Sigmoid colon (tissue), 7 donors: ENCODE results near the gene YPEL1. TPM values are rescaled to one million over a fixed set of nuclear protein-coding genes. Genes with fewer than 3 reads are reported as not detected.

Experiments
- DNase-seq: peaks from one replicate; pipeline ENCODE4 v3.0.0-alpha.2; 2019
- H3K27ac ChIP-seq, 4 donors: fragments of 200-600 bp; sonication (generic); one replicate each; pipeline ENCODE4 v1.5.1; 2016 to 2019; ENCODE audit warnings: mild to moderate bottlenecking in 1 of 4
- H3K27me3 ChIP-seq, 3 donors: fragments of 200-600 bp; sonication (generic); one replicate each; pipeline ENCODE4 v1.5.1; 2019; ENCODE audit warnings: mild to moderate bottlenecking in 1 of 3
- H3K36me3 ChIP-seq, 4 donors: fragments of 200-600 bp; sonication (generic); one replicate each; pipeline ENCODE4 v1.5.1; 2016 to 2019
- H3K4me1 ChIP-seq, 4 donors: fragments of 200-600 bp; sonication (generic); one replicate each; pipeline ENCODE4 v1.5.1; 2017 to 2019
- H3K4me3 ChIP-seq, 4 donors: fragments of 200-600 bp; sonication (generic); one replicate each; pipeline ENCODE4 v1.5.1; 2017 to 2019; ENCODE audit warnings: mild to moderate bottlenecking in 2 of 4, moderate library complexity in 1 of 4
- H3K9me3 ChIP-seq, 4 donors: fragments of 200-600 bp in 3 of 4; sonication (generic) in 3 of 4; one replicate each; pipeline versions ENCODE4 v1.5.1 to v1.6.1; 2013 to 2019
- EP300 ChIP-seq, 4 donors: sonication (generic); formaldehyde crosslinking; IDR thresholded peaks; one replicate each; pipeline ENCODE4 v1.6.1; 2017; ENCODE audit warnings: antibody characterized with exemption in 4 of 4
- POLR2A ChIP-seq, 2 donors: fragments of 450-650 bp; IDR thresholded peaks; one replicate each; pipeline ENCODE4 v1.6.1; 2016; ENCODE audit warnings: antibody characterized with exemption in 2 of 2, mild to moderate bottlenecking in 2 of 2, moderate library complexity in 2 of 2
- POLR2AphosphoS5 ChIP-seq, 4 donors: sonication (generic); formaldehyde crosslinking; IDR thresholded peaks; one replicate each; pipeline ENCODE4 v1.6.1; 2017; ENCODE audit warnings: antibody characterized with exemption in 4 of 4
- WGBS, 2 donors: extraction: QIAGEN DNeasy Blood & Tissue Kit; methylation state at CpG; one replicate each; pipeline ENCODE4 v1.1.7; 2013; 5-methylcytosine and 5-hydroxymethylcytosine counted together
- intact Hi-C: fragments of 100-400 bp; cut with DNase I; formaldehyde crosslinking; loops from one replicate; pipeline ENCODE4 v1.15.1; 2023
- polyA plus RNA-seq, 3 donors: library from polyadenylated mRNA; stranded (reverse); fragments of 200-250 nt; gene quantifications; one replicate each; pipeline ENCODE4 v1.2.3, GENCODE V29; 2013
- total RNA-seq, 4 donors: library from RNA; depleted of rRNA; stranded (reverse); fragments of >200 nt; gene quantifications; one replicate each; pipeline ENCODE4 v1.1.0, GENCODE V29; 2016
- TF ChIP-seq, protein P1 (sequence below), 4 experiments: fragments of 450-650 bp in 3 of 4; fragments of 200-600 bp in 1 of 4; IDR thresholded peaks; one replicate each; pipeline ENCODE4 v1.5.1; 2016 to 2019; ENCODE audit warnings: antibody characterized with exemption in 4 of 4, mild to moderate bottlenecking in 3 of 4, moderate library complexity in 2 of 4
- donor health status: healthy with polysubstance abuse.
- donor health status: Bipolar disorder and iron deficiency.
- donor health status: healthy.

The YPEL1 gene
- total and polyA plus RNA-seq, 7 donors = 0.69 to 9.6 (median 5.9) TPM

DNA sequence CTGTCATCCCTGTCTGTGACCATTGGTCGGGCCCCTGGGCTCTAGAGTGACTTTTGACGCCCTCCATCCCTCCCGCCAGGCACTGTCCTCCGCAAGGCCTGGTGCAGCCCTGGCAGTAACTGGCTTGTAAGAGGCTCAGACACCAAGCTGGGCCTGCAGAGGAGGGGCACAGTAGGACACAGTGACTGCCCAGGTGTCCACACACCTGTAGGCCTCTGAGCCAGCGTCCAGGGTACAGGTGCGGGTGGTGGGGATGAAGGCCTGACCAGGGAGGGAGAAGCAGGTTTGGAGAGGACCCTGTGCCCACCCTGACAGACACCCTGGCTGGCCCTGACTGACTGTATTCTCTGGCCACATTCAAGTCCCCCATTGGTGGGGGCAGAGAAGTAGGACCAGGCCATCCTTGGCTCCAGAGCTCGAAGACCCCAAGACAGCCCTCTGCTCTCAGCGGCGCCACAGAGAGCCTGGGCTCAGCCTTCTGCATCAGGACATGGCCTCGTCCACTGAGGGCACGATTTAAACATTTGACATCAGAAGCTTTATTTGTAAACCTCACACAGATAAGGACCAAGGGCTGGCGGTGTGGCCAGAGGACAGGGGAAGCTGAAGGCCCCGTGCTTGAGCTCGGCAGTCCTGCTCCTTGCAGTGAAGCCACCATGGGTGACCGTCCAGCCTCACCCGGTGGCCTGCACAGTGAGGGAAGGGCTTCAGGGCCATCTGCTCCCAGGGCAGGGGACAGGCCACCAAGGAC, 38.4 kb downstream of the YPEL1 start:
- Histone ChIP-seq H3K27ac (peak overlapping the region; percentile 37 to 85 (median 68)), H3K9me3 (no peaks in the 10 kb centered on the region), H3K4me3 (no peak overlapping the region), H3K27me3 (no peaks in the 10 kb centered on the region), H3K36me3 (peaks cover 0 to 72% (median 23%) of the 10 kb centered on the region in 4 donors), H3K4me1 (peaks cover 0 to 30% (median 24%) of the 10 kb centered on the region in 4 donors)
- 93 to 94% methylated on average over 16 of the region's 16 CpGs for WGBS, 2 donors
- DNase-seq = no peak
- TF ChIP-seq EP300 (IDR thresholded peaks at IDR 0.05) = no peak
- intact Hi-C loops = no loop called here

DNA sequence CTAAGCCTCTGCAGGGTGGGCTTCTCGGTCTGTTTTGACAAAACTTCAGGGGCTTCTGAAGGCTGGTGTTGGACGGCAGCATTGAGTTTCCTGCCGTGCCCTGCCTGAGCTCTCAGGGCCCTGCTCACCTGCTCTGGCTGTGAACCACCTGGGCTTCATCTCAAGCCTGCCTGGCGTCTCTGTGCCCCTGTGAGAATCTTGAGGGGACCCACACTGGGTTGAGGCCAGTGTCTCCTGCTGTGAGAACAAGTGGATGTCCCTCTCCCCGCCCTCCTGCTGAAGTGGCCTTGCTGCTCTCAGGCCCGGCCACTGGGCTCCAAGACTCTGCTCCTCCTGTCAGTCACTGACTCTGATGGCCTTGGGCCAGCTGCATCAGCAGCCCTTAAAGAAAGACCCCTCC, 39.5 kb downstream of the YPEL1 start:
- no peak for DNase-seq
- no peaks in the 10 kb centered on the region for H3K9me3 ChIP-seq
- H3K4me1 ChIP-seq = peaks cover 0 to 30% (median 24%) of the 10 kb centered on the region in 4 donors
- H3K36me3 ChIP-seq = peaks cover 5 to 73% (median 26%) of the 10 kb centered on the region in 4 donors
- peak overlapping the region in 1 of 4 donors; percentile 8 for H3K27ac ChIP-seq
- TF ChIP-seq POLR2AphosphoS5 (IDR thresholded peaks at IDR 0.05) (no peak), EP300 (IDR thresholded peaks at IDR 0.05) (no peak), POLR2A (IDR thresholded peaks at IDR 0.05) (no peak)
- TF ChIP-seq, protein P1, sequence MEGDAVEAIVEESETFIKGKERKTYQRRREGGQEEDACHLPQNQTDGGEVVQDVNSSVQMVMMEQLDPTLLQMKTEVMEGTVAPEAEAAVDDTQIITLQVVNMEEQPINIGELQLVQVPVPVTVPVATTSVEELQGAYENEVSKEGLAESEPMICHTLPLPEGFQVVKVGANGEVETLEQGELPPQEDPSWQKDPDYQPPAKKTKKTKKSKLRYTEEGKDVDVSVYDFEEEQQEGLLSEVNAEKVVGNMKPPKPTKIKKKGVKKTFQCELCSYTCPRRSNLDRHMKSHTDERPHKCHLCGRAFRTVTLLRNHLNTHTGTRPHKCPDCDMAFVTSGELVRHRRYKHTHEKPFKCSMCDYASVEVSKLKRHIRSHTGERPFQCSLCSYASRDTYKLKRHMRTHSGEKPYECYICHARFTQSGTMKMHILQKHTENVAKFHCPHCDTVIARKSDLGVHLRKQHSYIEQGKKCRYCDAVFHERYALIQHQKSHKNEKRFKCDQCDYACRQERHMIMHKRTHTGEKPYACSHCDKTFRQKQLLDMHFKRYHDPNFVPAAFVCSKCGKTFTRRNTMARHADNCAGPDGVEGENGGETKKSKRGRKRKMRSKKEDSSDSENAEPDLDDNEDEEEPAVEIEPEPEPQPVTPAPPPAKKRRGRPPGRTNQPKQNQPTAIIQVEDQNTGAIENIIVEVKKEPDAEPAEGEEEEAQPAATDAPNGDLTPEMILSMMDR (IDR thresholded peaks at IDR 0.05) = no peak
- H3K27me3 ChIP-seq = no peaks in the 10 kb centered on the region
- no peak overlapping the region for H3K4me3 ChIP-seq
- intact Hi-C loops = no loop called here
- WGBS, 2 donors = 92 to 93% methylated on average over 6 of the region's 6 CpGs

GRCh38 chr22:21695430-21696085, 40.0 kb downstream of the YPEL1 start:
- H3K36me3 ChIP-seq = peaks cover 5 to 73% (median 26%) of the 10 kb centered on the region in 4 donors
- 81 to 92% methylated on average over 6 of the region's 6 CpGs for WGBS, 2 donors
- TF ChIP-seq, protein P1 (IDR thresholded peaks at IDR 0.05) = no peak
- no peak for TF ChIP-seq EP300 (IDR thresholded peaks at IDR 0.05)
- no peak for TF ChIP-seq POLR2A (IDR thresholded peaks at IDR 0.05)
- H3K27ac ChIP-seq = no peak overlapping the region
- peaks cover 0 to 30% (median 24%) of the 10 kb centered on the region in 4 donors for H3K4me1 ChIP-seq
- H3K9me3 ChIP-seq = no peaks in the 10 kb centered on the region
- intact Hi-C loops = no loop called here
- no peak overlapping the region for H3K4me3 ChIP-seq
- no peaks in the 10 kb centered on the region for H3K27me3 ChIP-seq
- no peak for DNase-seq

DNA sequence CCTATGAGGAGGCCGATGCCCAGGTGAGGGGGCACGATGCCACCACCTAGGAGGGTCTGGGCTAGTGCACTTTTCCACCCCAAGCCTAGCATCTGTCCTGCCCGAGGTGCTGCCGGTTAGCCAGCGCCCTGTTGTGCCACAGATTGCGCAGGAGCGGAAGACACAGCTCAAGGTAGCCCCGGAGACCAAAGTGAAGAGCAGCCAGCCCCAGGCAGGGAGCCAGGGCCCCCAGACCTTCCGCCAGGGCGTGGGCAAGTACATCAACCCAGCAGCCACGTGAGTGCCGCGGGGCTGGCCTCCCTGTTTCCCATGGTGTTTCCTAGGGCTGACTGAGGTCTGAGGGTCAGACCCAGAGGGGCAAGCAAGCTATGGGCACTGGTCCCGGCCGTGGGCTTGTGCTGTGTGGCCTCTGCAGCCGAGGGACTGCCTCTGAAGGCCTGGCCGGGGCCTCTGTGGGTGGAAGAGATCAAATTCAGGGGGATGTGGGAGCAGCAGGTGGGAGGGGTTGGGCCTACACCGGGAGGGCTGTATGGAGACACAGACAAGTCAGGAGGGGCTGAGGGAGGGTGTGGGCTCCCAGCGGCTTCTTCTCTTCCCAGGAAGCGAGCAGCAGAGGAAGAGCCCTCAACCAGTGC, 40.7 kb downstream of the YPEL1 start:
- Histone ChIP-seq H3K4me3 (no peak overlapping the region), H3K9me3 (no peaks in the 10 kb centered on the region), H3K36me3 (peaks cover 5 to 69% (median 26%) of the 10 kb centered on the region in 4 donors), H3K27me3 (no peaks in the 10 kb centered on the region), H3K4me1 (peaks cover 0 to 30% (median 24%) of the 10 kb centered on the region in 4 donors), H3K27ac (no peak overlapping the region)
- TF ChIP-seq POLR2AphosphoS5 (IDR thresholded peaks at IDR 0.05) = no peak
- WGBS, 2 donors = 85 to 91% methylated on average over 20 of the region's 20 CpGs
- no peak for DNase-seq
- intact Hi-C loops = no loop called here

DNA sequence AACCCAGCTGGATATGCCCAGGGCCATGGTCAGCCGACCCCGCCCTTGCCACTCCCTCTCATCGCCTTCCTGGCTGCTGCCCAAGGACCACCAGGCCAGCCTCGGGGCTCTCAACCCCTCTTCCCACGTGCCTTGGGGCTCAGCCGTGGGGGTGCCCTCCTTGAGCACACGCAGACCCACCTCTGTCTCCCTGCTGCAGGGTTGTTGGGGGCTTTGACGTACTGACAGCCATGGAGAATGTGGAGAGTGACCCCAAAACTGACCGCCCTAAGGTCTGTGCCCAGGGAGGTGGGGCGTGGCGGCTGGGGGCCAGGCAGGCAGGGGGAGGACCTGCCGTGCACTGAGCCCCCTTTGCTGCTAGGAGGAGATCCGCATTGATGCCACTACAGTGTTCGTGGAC, 41.2 kb downstream of the YPEL1 start:
- no peaks in the 10 kb centered on the region for H3K9me3 ChIP-seq
- H3K4me3 ChIP-seq = no peak overlapping the region
- TF ChIP-seq POLR2A (IDR thresholded peaks at IDR 0.05) = no peak
- TF ChIP-seq EP300 (IDR thresholded peaks at IDR 0.05) = no peak
- no peak for TF ChIP-seq POLR2AphosphoS5 (IDR thresholded peaks at IDR 0.05)
- TF ChIP-seq, protein P1 (IDR thresholded peaks at IDR 0.05) = no peak
- H3K36me3 ChIP-seq = peaks cover 5 to 71% (median 26%) of the 10 kb centered on the region in 4 donors
- H3K4me1 ChIP-seq = peaks cover 0 to 28% (median 23%) of the 10 kb centered on the region in 4 donors
- 75 to 91% methylated on average over 14 of the region's 14 CpGs for WGBS, 2 donors
- no peak for DNase-seq
- H3K27ac ChIP-seq = no peak overlapping the region
- intact Hi-C loops = no loop called here
- no peaks in the 10 kb centered on the region for H3K27me3 ChIP-seq
